Astrocyte (in vitro differentiated cells and primary cell): ENCODE measurements around the gene SS18.

Source experiments
- CTCF ChIP-seq: IDR thresholded peaks from 2 replicates; pipeline ENCODE4 v1.5.1; 2011; ENCODE audit warnings: low read depth, mild to moderate bottlenecking, inconsistent platforms, low read length, moderate library complexity; ENCODE audit not compliant: insufficient read depth
- EZH2 ChIP-seq: IDR thresholded peaks from 2 replicates; pipeline ENCODE4 v1.6.1; 2012; ENCODE audit warnings: mild to moderate bottlenecking, low read length, inconsistent platforms; ENCODE audit not compliant: insufficient read depth

GRCh38 chr18:26091047-26091630 is 726 bp upstream of the SS18 start:
- no peak for TF ChIP-seq CTCF
- TF ChIP-seq EZH2, result no peak
